ENCODE measurements around the gene LACRT. TPM values are rescaled to one million over a fixed set of nuclear protein-coding genes. Genes with fewer than 3 reads are reported as not detected.

Gene LACRT
- total and polyA plus RNA-seq, 5 donors, result not detected

DNA sequence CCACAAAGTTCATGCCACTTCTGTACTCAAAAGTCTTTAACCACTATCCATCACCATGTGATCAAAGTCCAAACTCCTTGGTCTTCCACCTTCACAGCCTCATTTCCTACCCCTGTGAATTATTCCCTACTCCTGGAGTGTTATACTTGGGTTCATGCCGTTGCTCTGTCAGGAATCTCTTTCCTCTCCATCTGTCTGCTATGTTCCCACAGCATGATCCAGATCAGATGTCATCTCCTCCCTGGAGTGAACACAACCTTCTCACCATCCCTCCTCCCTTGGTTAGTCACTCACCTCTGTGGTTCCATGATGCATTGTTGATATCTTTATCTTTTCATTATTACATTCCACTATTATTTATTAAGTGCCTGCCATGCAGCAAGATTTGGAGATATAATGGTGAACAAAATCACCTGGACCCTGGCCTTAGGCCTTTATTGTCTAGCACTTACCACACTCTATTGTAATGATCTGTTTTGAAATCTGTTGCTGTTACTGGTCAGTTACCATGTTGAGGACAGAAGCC is 22.4 kb downstream of the LACRT start:
- Histone ChIP-seq H3K4me1 (ENCODE audit: control insufficient read depth, insufficient read depth, low read length) (no peaks in the 10 kb centered on the region), H3K9me3 (ENCODE audit: control insufficient read depth, low read length) (no peaks in the 10 kb centered on the region), H3K27ac (ENCODE audit: low read length) (no peak overlapping the region), H3K27me3 (ENCODE audit: control insufficient read depth, insufficient read depth) (no peaks in the 10 kb centered on the region), H3K4me3 (ENCODE audit: low read length) (no peak overlapping the region)
- no peak for ATAC-seq
- no peak for DNase-seq
- WGBS, result 62% methylated on average over 1 of the region's 1 CpG
- intact Hi-C loops (cut with DNase I), result no loop called here

- WGBS, result 57% methylated on average over 3 of the region's 3 CpGs
- Histone ChIP-seq H3K9me3 (ENCODE audit: control insufficient read depth, low read length) (no peaks in the 10 kb centered on the region), H3K27me3 (ENCODE audit: control insufficient read depth, insufficient read depth) (no peaks in the 10 kb centered on the region), H3K4me1 (ENCODE audit: control insufficient read depth, insufficient read depth, low read length) (no peaks in the 10 kb centered on the region), H3K4me3 (ENCODE audit: low read length) (no peak overlapping the region), H3K27ac (ENCODE audit: low read length) (no peak overlapping the region)
- intact Hi-C loops (cut with DNase I), result no loop called here
- ATAC-seq (peak in 1 of 2 donors; percentile 20), DNase-seq (no peak)
Measured at GRCh38 chr12:54611715-54612149, 23.0 kb downstream of the LACRT start.

DNA sequence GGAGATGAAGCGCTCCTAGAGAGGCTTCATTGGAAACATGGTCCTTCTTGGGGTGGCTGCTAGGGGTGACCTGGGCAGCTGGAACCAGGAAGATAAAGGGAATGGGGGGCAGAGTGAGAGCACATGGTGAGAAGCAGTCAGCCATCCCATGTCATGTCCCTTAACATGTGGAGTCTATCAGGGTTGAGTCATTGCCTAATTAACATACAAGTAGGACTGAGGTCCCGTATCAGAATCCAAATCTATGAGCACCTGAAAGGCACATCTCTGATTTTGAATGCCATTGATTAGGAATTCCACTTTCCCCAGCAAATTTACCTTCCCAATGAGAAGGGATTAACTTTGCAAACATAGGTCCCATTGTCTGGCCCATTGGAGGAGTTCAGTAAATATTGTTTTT is 25.9 kb downstream of the LACRT start:
- Histone ChIP-seq H3K27ac (ENCODE audit: low read length) (no peak overlapping the region), H3K27me3 (ENCODE audit: control insufficient read depth, insufficient read depth) (no peaks in the 10 kb centered on the region), H3K4me3 (ENCODE audit: low read length) (no peak overlapping the region), H3K9me3 (ENCODE audit: control insufficient read depth, low read length) (no peaks in the 10 kb centered on the region), H3K4me1 (ENCODE audit: control insufficient read depth, insufficient read depth, low read length) (no peaks in the 10 kb centered on the region)
- intact Hi-C loops (cut with DNase I), result no loop called here
- 78% methylated on average over 2 of the region's 2 CpGs for WGBS
- DNase-seq (no peak), ATAC-seq (no peak)

DNA sequence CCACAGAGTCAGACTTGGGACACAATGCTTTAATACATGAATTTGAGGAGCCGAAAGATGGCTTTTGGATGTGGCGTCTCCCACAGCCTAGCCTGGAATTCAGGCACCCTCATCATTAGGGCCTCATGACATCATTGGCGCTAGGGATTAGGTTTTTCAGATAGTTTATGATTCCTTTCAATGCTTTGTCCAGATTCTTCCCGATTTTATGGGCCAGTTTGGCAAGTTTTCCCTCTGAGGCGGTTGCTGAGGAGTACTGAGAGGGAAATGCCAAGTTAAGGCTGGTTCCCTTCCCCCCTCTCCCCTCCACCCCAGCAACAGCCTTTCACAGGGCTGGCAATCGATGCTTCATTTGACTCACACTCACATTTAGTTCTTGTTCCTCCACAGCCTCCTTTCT is 26.5 kb downstream of the LACRT start:
- DNase-seq, result no peak
- no peaks in the 10 kb centered on the region for H3K9me3 ChIP-seq (ENCODE audit: control insufficient read depth, low read length)
- no peaks in the 10 kb centered on the region for H3K27me3 ChIP-seq (ENCODE audit: control insufficient read depth, insufficient read depth)
- H3K4me3 ChIP-seq (ENCODE audit: low read length), result no peak overlapping the region
- H3K4me1 ChIP-seq (ENCODE audit: control insufficient read depth, insufficient read depth, low read length), result no peaks in the 10 kb centered on the region
- no peak overlapping the region for H3K27ac ChIP-seq (ENCODE audit: low read length)
- WGBS, result 64% methylated on average over 6 of the region's 6 CpGs
- intact Hi-C loops (cut with DNase I), result no loop called here
- no peak for ATAC-seq

- DNase-seq (no peak), ATAC-seq (no peak)
- intact Hi-C loops (cut with DNase I), result no loop called here
- WGBS, result 51% methylated on average over 4 of the region's 4 CpGs
- Histone ChIP-seq H3K27me3 (ENCODE audit: control insufficient read depth, insufficient read depth) (no peaks in the 10 kb centered on the region), H3K27ac (ENCODE audit: low read length) (no peak overlapping the region), H3K4me3 (ENCODE audit: low read length) (no peak overlapping the region), H3K9me3 (ENCODE audit: control insufficient read depth, low read length) (no peaks in the 10 kb centered on the region), H3K4me1 (ENCODE audit: control insufficient read depth, insufficient read depth, low read length) (no peaks in the 10 kb centered on the region)
Measured at GRCh38 chr12:54606556-54606955, 28.1 kb downstream of the LACRT start.

DNA sequence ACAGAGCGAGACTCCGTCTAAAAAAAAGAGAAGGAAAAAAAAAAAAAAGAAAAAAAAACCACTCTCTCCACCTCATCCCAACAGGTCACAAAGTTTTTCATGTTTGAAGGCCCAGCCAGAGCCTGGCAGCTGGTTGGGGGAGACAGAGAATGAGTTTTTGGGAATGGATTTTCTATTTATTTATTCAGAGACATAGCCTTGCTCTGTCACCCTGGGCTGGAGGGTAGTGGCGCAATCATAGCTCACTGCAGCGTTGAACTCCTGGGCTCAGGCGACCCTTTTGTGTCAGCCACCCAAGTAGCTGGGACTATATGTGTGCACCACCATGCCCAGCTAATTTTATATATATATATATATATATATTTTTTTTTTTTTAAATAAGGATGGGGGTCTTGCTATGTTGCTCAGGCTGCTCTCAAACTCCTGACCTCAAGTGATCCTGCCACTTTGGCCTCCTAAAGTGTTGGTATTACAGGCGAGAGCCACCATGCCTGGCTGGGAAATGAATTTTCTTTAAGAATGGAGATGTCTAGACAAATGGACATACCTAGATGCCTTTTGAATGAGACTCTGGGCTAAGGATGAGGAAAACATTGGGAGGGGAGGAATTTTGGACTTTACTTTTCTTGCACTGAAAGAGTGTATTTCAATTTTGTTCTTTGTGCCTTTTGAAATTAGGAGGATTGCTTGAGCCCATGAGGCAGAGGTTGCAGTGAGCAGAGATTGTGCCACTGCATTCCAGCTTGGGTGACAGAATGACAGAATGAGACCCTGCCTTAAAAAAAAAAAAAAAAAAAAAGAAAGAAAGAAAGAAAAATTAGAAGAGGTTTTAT is 29.3 kb downstream of the LACRT start:
- ATAC-seq (no peak), DNase-seq (no peak)
- no peaks in the 10 kb centered on the region for H3K27me3 ChIP-seq (ENCODE audit: control insufficient read depth, insufficient read depth)
- H3K4me1 ChIP-seq (ENCODE audit: control insufficient read depth, insufficient read depth, low read length), result no peaks in the 10 kb centered on the region
- intact Hi-C loops (cut with DNase I), result no loop called here
- no peak overlapping the region for H3K4me3 ChIP-seq (ENCODE audit: low read length)
- H3K9me3 ChIP-seq (ENCODE audit: control insufficient read depth, low read length), result no peaks in the 10 kb centered on the region
- H3K27ac ChIP-seq (ENCODE audit: low read length), result no peak overlapping the region
- WGBS, result 93% methylated on average over 6 of the region's 6 CpGs

- Histone ChIP-seq H3K27me3 (ENCODE audit: control insufficient read depth, insufficient read depth) (no peaks in the 10 kb centered on the region), H3K27ac (ENCODE audit: low read length) (no peak overlapping the region), H3K4me1 (ENCODE audit: control insufficient read depth, insufficient read depth, low read length) (no peaks in the 10 kb centered on the region), H3K4me3 (ENCODE audit: low read length) (no peak overlapping the region), H3K9me3 (ENCODE audit: control insufficient read depth, low read length) (no peaks in the 10 kb centered on the region)
- DNase-seq, result no peak
- intact Hi-C loops (cut with DNase I), result no loop called here
- no peak for ATAC-seq
- WGBS, result 91% methylated on average over 4 of the region's 4 CpGs
Measured at GRCh38 chr12:54604436-54604835, 30.3 kb downstream of the LACRT start.

DNA sequence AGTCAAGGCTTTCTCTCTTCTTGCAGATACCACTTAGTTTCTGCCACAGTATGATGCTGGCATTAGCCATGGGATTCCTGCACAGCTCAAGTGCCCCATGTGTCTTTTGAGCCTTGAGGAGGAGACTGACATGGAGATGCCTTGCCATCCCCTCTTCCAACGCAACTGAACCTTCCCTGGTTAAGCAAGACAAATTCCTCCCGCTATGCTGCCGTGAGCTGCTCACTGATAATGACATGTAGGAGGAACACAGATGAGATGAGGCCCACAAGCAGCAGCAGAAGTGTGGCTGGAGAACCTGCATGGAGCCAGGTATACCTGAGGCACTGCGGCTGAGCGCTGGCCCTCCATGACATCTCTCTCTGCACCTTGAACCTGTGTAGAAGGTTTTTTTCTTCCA is 30.8 kb downstream of the LACRT start:
- H3K4me1 ChIP-seq (ENCODE audit: control insufficient read depth, insufficient read depth, low read length), result no peaks in the 10 kb centered on the region
- 81% methylated on average over 5 of the region's 5 CpGs for WGBS
- ATAC-seq (no peak), DNase-seq (no peak)
- no peaks in the 10 kb centered on the region for H3K27me3 ChIP-seq (ENCODE audit: control insufficient read depth, insufficient read depth)
- intact Hi-C loops (cut with DNase I), result no loop called here
- no peak overlapping the region for H3K4me3 ChIP-seq (ENCODE audit: low read length)
- no peaks in the 10 kb centered on the region for H3K9me3 ChIP-seq (ENCODE audit: control insufficient read depth, low read length)
- no peak overlapping the region for H3K27ac ChIP-seq (ENCODE audit: low read length)

DNA sequence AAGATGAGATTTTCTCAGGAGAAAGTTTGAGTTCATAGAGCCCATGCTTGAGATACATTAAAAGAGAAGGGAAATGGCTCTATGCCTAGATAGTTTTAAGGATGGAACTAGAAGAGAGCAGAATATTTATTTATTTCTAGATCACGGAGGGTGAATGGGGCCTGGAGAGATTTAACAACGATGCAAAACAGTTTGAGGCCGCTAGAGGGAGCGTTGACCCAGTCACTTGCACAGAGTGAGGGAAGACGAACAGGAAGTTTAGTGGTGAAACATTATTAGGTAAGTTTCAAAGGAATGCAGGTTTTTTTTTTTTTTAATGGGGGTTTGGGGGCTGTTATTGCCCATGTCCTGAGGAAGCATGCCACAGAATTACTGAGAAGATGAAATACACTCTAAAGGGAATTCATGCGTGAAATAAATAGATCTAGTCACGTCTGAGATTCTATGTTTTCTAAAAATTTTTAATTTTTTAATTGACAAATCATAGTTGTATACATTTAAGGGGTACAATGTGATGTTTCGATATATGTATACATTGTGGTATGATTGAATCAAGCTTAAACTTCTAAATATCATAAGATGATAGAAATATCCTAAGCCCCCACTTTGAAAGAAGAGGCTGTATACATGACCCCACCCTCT is 31.4 kb downstream of the LACRT start:
- H3K27me3 ChIP-seq (ENCODE audit: control insufficient read depth, insufficient read depth), result no peaks in the 10 kb centered on the region
- WGBS, result 26% methylated on average over 8 of the region's 8 CpGs
- no peaks in the 10 kb centered on the region for H3K4me1 ChIP-seq (ENCODE audit: control insufficient read depth, insufficient read depth, low read length)
- no peak overlapping the region for H3K4me3 ChIP-seq (ENCODE audit: low read length)
- ATAC-seq, result peak; percentile 82 to 85
- no peak overlapping the region for H3K27ac ChIP-seq (ENCODE audit: low read length)
- no peaks in the 10 kb centered on the region for H3K9me3 ChIP-seq (ENCODE audit: control insufficient read depth, low read length)
- peak in 2 of 3 donors; percentile 39 to 73 for DNase-seq
- intact Hi-C loops (cut with DNase I), result no loop called here

- WGBS, result 49% methylated on average over 2 of the region's 2 CpGs
- H3K27ac ChIP-seq (ENCODE audit: low read length), result no peak overlapping the region
- DNase-seq, result no peak
- no peaks in the 10 kb centered on the region for H3K4me1 ChIP-seq (ENCODE audit: control insufficient read depth, insufficient read depth, low read length)
- intact Hi-C loops (cut with DNase I), result no loop called here
- no peak overlapping the region for H3K4me3 ChIP-seq (ENCODE audit: low read length)
- no peaks in the 10 kb centered on the region for H3K27me3 ChIP-seq (ENCODE audit: control insufficient read depth, insufficient read depth)
- H3K9me3 ChIP-seq (ENCODE audit: control insufficient read depth, low read length), result no peaks in the 10 kb centered on the region
- ATAC-seq, result no peak
Measured at GRCh38 chr12:54602661-54603060, 32.0 kb downstream of the LACRT start.

DNA sequence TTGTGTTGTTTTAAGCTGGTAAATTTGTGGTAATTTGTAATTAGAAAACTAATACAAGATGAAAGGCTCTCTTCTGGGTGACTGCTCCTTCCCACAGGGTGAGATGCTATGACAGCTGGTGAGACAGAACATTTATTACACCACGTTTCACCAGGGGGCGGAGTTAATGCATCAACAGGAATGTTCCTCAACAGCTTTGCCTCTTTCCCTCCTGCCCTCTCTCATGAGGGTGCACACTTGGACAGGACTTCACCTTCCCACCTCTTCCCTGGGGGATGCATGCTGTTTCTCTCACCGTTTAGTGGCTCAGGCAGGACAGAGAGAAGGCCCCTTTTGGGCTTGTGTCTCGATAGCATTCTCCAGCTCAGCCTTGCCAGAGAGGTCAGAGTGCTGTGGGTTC is 32.9 kb downstream of the LACRT start:
- Histone ChIP-seq H3K9me3 (ENCODE audit: control insufficient read depth, low read length) (no peaks in the 10 kb centered on the region), H3K27ac (ENCODE audit: low read length) (no peak overlapping the region), H3K27me3 (ENCODE audit: control insufficient read depth, insufficient read depth) (no peaks in the 10 kb centered on the region), H3K4me3 (ENCODE audit: low read length) (no peak overlapping the region), H3K4me1 (ENCODE audit: control insufficient read depth, insufficient read depth, low read length) (no peaks in the 10 kb centered on the region)
- WGBS, result 55% methylated on average over 4 of the region's 4 CpGs
- no peak for DNase-seq
- intact Hi-C loops (cut with DNase I), result no loop called here
- no peak for ATAC-seq
